ENCODE measurements around the gene ST3GAL6. TPM values are rescaled to one million over a fixed set of nuclear protein-coding genes. Genes with fewer than 3 reads are reported as not detected.
A peak's percentile ranks its signal among the peaks of the same experiment; 100 is the strongest.

Gene ST3GAL6
- total and polyA plus RNA-seq, 2 experiments from 2014 or later = 9.6 to 16.1 TPM

DNA sequence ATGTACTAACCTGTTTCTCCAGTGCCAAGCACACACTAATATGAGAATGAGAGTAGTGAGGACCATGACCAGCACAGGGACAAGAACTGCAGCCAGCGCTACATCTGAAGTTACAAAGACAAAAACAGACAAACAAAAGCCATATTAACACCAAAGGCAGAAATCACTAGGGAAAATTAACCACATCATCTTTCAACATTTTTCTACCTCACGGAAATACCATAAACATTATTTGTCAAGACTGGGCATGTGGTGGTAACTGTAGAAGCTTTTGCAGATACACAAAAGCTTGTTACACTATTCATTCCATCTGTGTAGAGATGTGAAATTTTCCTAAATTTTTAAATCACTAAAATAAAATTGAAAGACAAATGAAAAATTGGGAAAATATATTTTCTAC lies 44.9 kb downstream of the ST3GAL6 start:
- Histone ChIP-seq H3K9me3 (ENCODE audit: low read depth) (no peaks in the 10 kb centered on the region), H3K79me2 (no peaks in the 10 kb centered on the region), H3K4me3 (no peak overlapping the region), H3K27me3 (no peaks in the 10 kb centered on the region), H3K36me3 (replicated peaks; ENCODE audit: insufficient read depth, low read depth) (no peaks in the 10 kb centered on the region), H3K27ac (no peak overlapping the region), H4K20me1 (ENCODE audit: insufficient read depth, poor library complexity, severe bottlenecking) (no peaks in the 10 kb centered on the region), H3K4me2 (no peak overlapping the region), H3K9me2 (replicated peaks; ENCODE audit: insufficient read depth) (no peaks in the 10 kb centered on the region), H2AFZ (no peak overlapping the region), H3K4me1 (ENCODE audit: insufficient read depth) (no peaks in the 10 kb centered on the region)
- WGBS (ENCODE audit: low lambda C conversion rate, missing lambda C conversion rate) = 94% methylated on average over 2 of the region's 2 CpGs
- no peak for DNase-seq (ENCODE audit: low spot score)
- no peak for TF ChIP-seq EZH2 (IDR thresholded peaks at IDR 0.05; ENCODE audit: borderline replicate concordance)
- TF ChIP-seq, protein P1, sequence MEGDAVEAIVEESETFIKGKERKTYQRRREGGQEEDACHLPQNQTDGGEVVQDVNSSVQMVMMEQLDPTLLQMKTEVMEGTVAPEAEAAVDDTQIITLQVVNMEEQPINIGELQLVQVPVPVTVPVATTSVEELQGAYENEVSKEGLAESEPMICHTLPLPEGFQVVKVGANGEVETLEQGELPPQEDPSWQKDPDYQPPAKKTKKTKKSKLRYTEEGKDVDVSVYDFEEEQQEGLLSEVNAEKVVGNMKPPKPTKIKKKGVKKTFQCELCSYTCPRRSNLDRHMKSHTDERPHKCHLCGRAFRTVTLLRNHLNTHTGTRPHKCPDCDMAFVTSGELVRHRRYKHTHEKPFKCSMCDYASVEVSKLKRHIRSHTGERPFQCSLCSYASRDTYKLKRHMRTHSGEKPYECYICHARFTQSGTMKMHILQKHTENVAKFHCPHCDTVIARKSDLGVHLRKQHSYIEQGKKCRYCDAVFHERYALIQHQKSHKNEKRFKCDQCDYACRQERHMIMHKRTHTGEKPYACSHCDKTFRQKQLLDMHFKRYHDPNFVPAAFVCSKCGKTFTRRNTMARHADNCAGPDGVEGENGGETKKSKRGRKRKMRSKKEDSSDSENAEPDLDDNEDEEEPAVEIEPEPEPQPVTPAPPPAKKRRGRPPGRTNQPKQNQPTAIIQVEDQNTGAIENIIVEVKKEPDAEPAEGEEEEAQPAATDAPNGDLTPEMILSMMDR (IDR thresholded peaks at IDR 0.05; ENCODE audit: poor library complexity) = no peak
- no peak for TF ChIP-seq EZH2phosphoT487 (IDR thresholded peaks at IDR 0.05; ENCODE audit: low read depth, severe bottlenecking, unreplicated experiment)

DNA sequence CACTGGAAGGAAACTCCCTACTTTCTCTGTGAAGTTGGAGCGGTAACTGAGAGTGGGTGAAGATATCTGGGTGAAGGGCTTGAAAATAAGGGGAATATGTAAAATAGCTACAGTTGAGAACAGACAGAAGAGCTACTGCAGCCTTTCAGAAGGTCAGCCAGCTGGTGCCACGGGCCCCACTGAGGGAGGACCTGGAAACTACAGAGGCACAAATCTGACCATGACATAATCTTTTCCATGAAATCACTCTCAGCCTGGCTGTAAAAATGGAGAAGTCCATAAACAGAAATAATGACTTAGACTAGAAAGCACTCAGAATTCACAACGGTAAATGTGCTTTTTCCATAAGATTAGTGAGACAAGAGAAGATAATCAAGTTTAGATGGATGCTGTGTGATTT lies 46.4 kb downstream of the ST3GAL6 start:
- DNase-seq (ENCODE audit: low spot score) = peak; percentile 25
- Histone ChIP-seq H3K4me1 (ENCODE audit: insufficient read depth) (no peaks in the 10 kb centered on the region), H3K27me3 (no peaks in the 10 kb centered on the region), H3K9me3 (ENCODE audit: low read depth) (no peaks in the 10 kb centered on the region), H3K9me2 (replicated peaks; ENCODE audit: insufficient read depth) (no peaks in the 10 kb centered on the region), H4K20me1 (ENCODE audit: insufficient read depth, poor library complexity, severe bottlenecking) (no peaks in the 10 kb centered on the region), H3K27ac (no peak overlapping the region), H3K36me3 (replicated peaks; ENCODE audit: insufficient read depth, low read depth) (no peaks in the 10 kb centered on the region), H3K4me3 (no peak overlapping the region), H3K79me2 (no peaks in the 10 kb centered on the region), H3K4me2 (no peak overlapping the region), H2AFZ (no peak overlapping the region)
- 75% methylated on average over 3 of the region's 3 CpGs for WGBS (ENCODE audit: low lambda C conversion rate, missing lambda C conversion rate)
- TF ChIP-seq, protein P1 (IDR thresholded peaks at IDR 0.05; ENCODE audit: poor library complexity) = no peak
- TF ChIP-seq EZH2phosphoT487 (IDR thresholded peaks at IDR 0.05; ENCODE audit: low read depth, severe bottlenecking, unreplicated experiment) (no peak), EZH2 (IDR thresholded peaks at IDR 0.05; ENCODE audit: borderline replicate concordance) (no peak)

DNA sequence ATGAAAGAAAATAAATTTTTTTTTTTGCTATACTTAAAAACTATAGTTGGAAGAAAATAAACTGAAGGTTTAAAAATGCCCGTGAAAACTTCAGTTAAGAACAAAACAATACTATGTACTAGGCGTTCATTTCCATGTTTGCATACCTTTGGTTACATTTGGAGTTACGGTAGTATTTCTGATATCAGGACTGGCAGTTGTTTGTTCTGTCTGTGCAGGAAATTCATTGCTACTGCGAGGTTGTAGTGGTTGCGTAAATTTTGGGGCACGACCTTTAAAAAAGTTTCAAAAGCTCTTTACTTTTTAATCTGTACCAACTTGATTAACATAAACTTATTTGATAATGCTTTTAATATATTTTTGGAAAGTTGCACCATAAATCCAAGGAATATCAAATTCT lies 47.9 kb downstream of the ST3GAL6 start:
- no peaks in the 10 kb centered on the region for H4K20me1 ChIP-seq (ENCODE audit: insufficient read depth, poor library complexity, severe bottlenecking)
- no peak overlapping the region for H3K27ac ChIP-seq
- no peaks in the 10 kb centered on the region for H3K9me2 ChIP-seq (replicated peaks; ENCODE audit: insufficient read depth)
- TF ChIP-seq EZH2 (IDR thresholded peaks at IDR 0.05; ENCODE audit: borderline replicate concordance) (no peak), EZH2phosphoT487 (IDR thresholded peaks at IDR 0.05; ENCODE audit: low read depth, severe bottlenecking, unreplicated experiment) (no peak)
- TF ChIP-seq, protein P1 (IDR thresholded peaks at IDR 0.05; ENCODE audit: poor library complexity) = no peak
- H3K9me3 ChIP-seq (ENCODE audit: low read depth) = no peaks in the 10 kb centered on the region
- no peaks in the 10 kb centered on the region for H3K79me2 ChIP-seq
- no peak overlapping the region for H2AFZ ChIP-seq
- no peak overlapping the region for H3K4me3 ChIP-seq
- H3K36me3 ChIP-seq (replicated peaks; ENCODE audit: insufficient read depth, low read depth) = no peaks in the 10 kb centered on the region
- 73% methylated on average over 6 of the region's 6 CpGs for WGBS (ENCODE audit: low lambda C conversion rate, missing lambda C conversion rate)
- H3K4me1 ChIP-seq (ENCODE audit: insufficient read depth) = no peaks in the 10 kb centered on the region
- no peak overlapping the region for H3K4me2 ChIP-seq
- no peaks in the 10 kb centered on the region for H3K27me3 ChIP-seq
- DNase-seq (ENCODE audit: low spot score) = no peak
